ENCODE data around the gene RAB17. TPM values are rescaled to one million over a fixed set of nuclear protein-coding genes. Genes with fewer than 3 reads are reported as not detected.

RAB17 gene
- total RNA-seq, 1 donor from 2014 or later, result 60.1 TPM

GRCh38 chr2:237567276-237568029 is 23.1 kb downstream of the RAB17 start:
- H3K36me3 ChIP-seq, result no peaks in the 10 kb centered on the region
- DNase-seq (no peak), ATAC-seq (no peak)
- no peak overlapping the region for H3K27ac ChIP-seq
- no peaks in the 10 kb centered on the region for H3K9me3 ChIP-seq
- peaks cover 8% of the 10 kb centered on the region for H3K4me1 ChIP-seq
- intact Hi-C loops (cut with DNase I), result no loop called here
- peaks cover 9% of the 10 kb centered on the region for H3K27me3 ChIP-seq (ENCODE audit: low read depth)
- no peak overlapping the region for H3K4me3 ChIP-seq
- TF ChIP-seq, protein P1, sequence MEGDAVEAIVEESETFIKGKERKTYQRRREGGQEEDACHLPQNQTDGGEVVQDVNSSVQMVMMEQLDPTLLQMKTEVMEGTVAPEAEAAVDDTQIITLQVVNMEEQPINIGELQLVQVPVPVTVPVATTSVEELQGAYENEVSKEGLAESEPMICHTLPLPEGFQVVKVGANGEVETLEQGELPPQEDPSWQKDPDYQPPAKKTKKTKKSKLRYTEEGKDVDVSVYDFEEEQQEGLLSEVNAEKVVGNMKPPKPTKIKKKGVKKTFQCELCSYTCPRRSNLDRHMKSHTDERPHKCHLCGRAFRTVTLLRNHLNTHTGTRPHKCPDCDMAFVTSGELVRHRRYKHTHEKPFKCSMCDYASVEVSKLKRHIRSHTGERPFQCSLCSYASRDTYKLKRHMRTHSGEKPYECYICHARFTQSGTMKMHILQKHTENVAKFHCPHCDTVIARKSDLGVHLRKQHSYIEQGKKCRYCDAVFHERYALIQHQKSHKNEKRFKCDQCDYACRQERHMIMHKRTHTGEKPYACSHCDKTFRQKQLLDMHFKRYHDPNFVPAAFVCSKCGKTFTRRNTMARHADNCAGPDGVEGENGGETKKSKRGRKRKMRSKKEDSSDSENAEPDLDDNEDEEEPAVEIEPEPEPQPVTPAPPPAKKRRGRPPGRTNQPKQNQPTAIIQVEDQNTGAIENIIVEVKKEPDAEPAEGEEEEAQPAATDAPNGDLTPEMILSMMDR (IDR thresholded peaks at IDR 0.05), result no peak

DNA sequence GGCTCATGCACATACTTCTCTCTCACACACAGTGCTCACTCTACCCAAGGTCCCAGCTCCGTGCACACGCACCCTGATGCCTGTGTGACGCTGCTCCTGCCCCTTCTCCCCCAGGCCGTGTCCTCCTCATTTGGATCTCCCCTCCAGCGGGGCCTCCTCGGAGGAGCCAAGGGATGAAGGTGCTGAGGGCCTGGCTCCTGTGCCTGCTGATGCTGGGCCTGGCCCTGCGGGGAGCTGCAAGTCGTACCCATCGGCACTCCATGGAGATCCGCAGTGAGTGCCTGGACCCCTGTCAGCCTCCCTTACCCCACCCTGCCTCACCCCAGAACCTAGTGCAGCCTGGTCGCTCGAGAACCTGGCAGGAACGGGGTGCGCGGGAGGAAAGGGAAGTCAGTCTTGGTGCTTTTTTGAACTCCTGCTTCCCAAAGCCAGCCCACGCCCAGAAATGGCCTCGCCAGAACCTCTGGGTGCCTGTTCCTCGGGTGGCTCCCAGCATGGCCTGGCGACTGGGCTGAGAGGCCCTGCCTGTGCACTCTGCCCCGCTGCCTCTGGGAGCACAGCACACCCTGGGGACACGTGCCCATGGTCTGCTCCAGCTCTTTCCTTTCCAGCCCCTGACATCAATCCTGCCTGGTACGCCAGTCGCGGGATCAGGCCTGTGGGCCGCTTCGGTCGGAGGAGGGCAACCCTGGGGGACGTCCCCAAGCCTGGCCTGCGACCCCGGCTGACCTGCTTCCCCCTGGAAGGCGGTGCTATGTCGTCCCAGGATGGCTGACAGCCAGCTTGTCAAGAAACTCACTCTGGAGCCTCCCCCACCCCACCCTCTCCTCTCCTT is 23.9 kb downstream of the RAB17 start, which contains the start of gene PRLH:
Gene PRLH (plus strand): TSS at position 174 of the 835 bp plus-strand sequence. CDS start 0 bp downstream, at position 174.
- Histone ChIP-seq H3K27me3 (ENCODE audit: low read depth) (peaks cover 9% of the 10 kb centered on the region), H3K36me3 (no peaks in the 10 kb centered on the region), H3K4me3 (no peak within 1 kb of the TSS), H3K27ac (no peak within 1 kb of the TSS), H3K9me3 (no peaks in the 10 kb centered on the region), H3K4me1 (peaks cover 1% of the 10 kb centered on the region)
- no peak for DNase-seq
- TF ChIP-seq, protein P1 (IDR thresholded peaks at IDR 0.05), result no peak
- intact Hi-C loops (cut with DNase I), result no loop called here
- no peak for ATAC-seq

GRCh38 chr2:237565974-237566373 is 24.6 kb downstream of the RAB17 start:
- intact Hi-C loops (cut with DNase I), result no loop called here
- TF ChIP-seq, protein P1 (IDR thresholded peaks at IDR 0.05), result no peak
- Histone ChIP-seq H3K9me3 (no peaks in the 10 kb centered on the region), H3K27me3 (ENCODE audit: low read depth) (peaks cover 9% of the 10 kb centered on the region), H3K4me1 (no peaks in the 10 kb centered on the region), H3K27ac (no peak overlapping the region), H3K36me3 (no peaks in the 10 kb centered on the region), H3K4me3 (no peak overlapping the region)
- ATAC-seq (no peak), DNase-seq (no peak)

GRCh38 chr2:237564526-237565131 is 25.9 kb downstream of the RAB17 start:
- H3K27ac ChIP-seq, result no peak overlapping the region
- DNase-seq (no peak), ATAC-seq (no peak)
- no peak overlapping the region for H3K4me3 ChIP-seq
- H3K36me3 ChIP-seq, result no peaks in the 10 kb centered on the region
- TF ChIP-seq, protein P1 (IDR thresholded peaks at IDR 0.05), result no peak
- no peaks in the 10 kb centered on the region for H3K9me3 ChIP-seq
- H3K27me3 ChIP-seq (ENCODE audit: low read depth), result peaks cover 9% of the 10 kb centered on the region
- intact Hi-C loops (cut with DNase I), result no loop called here
- peaks cover 2% of the 10 kb centered on the region for H3K4me1 ChIP-seq

GRCh38 chr2:237563816-237564215 is 26.7 kb downstream of the RAB17 start:
- DNase-seq (no peak), ATAC-seq (peak in 1 of 2 donors; percentile 23)
- Histone ChIP-seq H3K27me3 (ENCODE audit: low read depth) (peaks cover 9% of the 10 kb centered on the region), H3K36me3 (no peaks in the 10 kb centered on the region), H3K4me3 (no peak overlapping the region), H3K27ac (no peak overlapping the region), H3K4me1 (peaks cover 10% of the 10 kb centered on the region), H3K9me3 (no peaks in the 10 kb centered on the region)
- intact Hi-C loops (cut with DNase I), result no loop called here
- TF ChIP-seq, protein P1 (IDR thresholded peaks at IDR 0.05), result no peak

Data from lower lobe of right lung (tissue), 2 donors.